ENCODE measurements around the gene LIPC. TPM values are rescaled to one million over a fixed set of nuclear protein-coding genes. Genes with fewer than 3 reads are reported as not detected.

Gene LIPC
- polyA plus RNA-seq, 1 experiment, result 0.31 TPM

- Histone ChIP-seq H3K4me3 (ENCODE audit: low read depth, low read length) (no peak overlapping the region), H3K36me3 (ENCODE audit: control insufficient read depth, insufficient read depth, low read length) (no peaks in the 10 kb centered on the region), H3K27me3 (ENCODE audit: control insufficient read depth, insufficient read depth, low read length) (no peaks in the 10 kb centered on the region)
- POLR2A ChIA-PET, result no interaction called here
- TF ChIP-seq CTCF (IDR thresholded peaks at IDR 0.05; ENCODE audit: insufficient read depth, low read depth, low read length), result no peak
- DNase-seq (ENCODE audit: low read depth), result no peak
- CTCF ChIA-PET, result interaction anchor here (0.8 kb wide), 1 partner anchor 9 kb away, joined by 3 read pairs; no protein-coding TSS in a partner anchor
Observed at GRCh38 chr15:58436552-58436951, 4.8 kb downstream of the LIPC start.

GRCh38 chr15:58437531-58438105 lies 5.8 kb downstream of the LIPC start:
- Histone ChIP-seq H3K4me3 (ENCODE audit: low read depth, low read length) (no peak overlapping the region), H3K36me3 (ENCODE audit: control insufficient read depth, insufficient read depth, low read length) (no peaks in the 10 kb centered on the region), H3K27me3 (ENCODE audit: control insufficient read depth, insufficient read depth, low read length) (no peaks in the 10 kb centered on the region)
- ChIA-PET CTCF (interaction anchor here (0.7 kb wide), 1 partner anchor 207 kb away, joined by 3 read pairs; no protein-coding TSS in a partner anchor), POLR2A (no interaction called here)
- no peak for TF ChIP-seq CTCF (IDR thresholded peaks at IDR 0.05; ENCODE audit: insufficient read depth, low read depth, low read length)
- no peak for DNase-seq (ENCODE audit: low read depth)

GRCh38 chr15:58438111-58438510 lies 6.3 kb downstream of the LIPC start:
- POLR2A ChIA-PET, result no interaction called here
- H3K27me3 ChIP-seq (ENCODE audit: control insufficient read depth, insufficient read depth, low read length), result no peaks in the 10 kb centered on the region
- TF ChIP-seq CTCF (IDR thresholded peaks at IDR 0.05; ENCODE audit: insufficient read depth, low read depth, low read length), result no peak
- CTCF ChIA-PET, result no interaction called here
- DNase-seq (ENCODE audit: low read depth), result no peak
- H3K36me3 ChIP-seq (ENCODE audit: control insufficient read depth, insufficient read depth, low read length), result no peaks in the 10 kb centered on the region
- H3K4me3 ChIP-seq (ENCODE audit: low read depth, low read length), result no peak overlapping the region

GRCh38 chr15:58438956-58439355 lies 7.2 kb downstream of the LIPC start:
- no peaks in the 10 kb centered on the region for H3K27me3 ChIP-seq (ENCODE audit: control insufficient read depth, insufficient read depth, low read length)
- DNase-seq (ENCODE audit: low read depth), result no peak
- no peak overlapping the region for H3K4me3 ChIP-seq (ENCODE audit: low read depth, low read length)
- peak; percentile 38; the same call in 1 of the 2 replicates for TF ChIP-seq CTCF (IDR thresholded peaks at IDR 0.05; ENCODE audit: insufficient read depth, low read depth, low read length)
- no peaks in the 10 kb centered on the region for H3K36me3 ChIP-seq (ENCODE audit: control insufficient read depth, insufficient read depth, low read length)
- CTCF ChIA-PET, result no interaction called here
- POLR2A ChIA-PET, result no interaction called here

- Histone ChIP-seq H3K27me3 (ENCODE audit: control insufficient read depth, insufficient read depth, low read length) (no peaks in the 10 kb centered on the region), H3K4me3 (ENCODE audit: low read depth, low read length) (no peak overlapping the region), H3K36me3 (ENCODE audit: control insufficient read depth, insufficient read depth, low read length) (no peaks in the 10 kb centered on the region)
- ChIA-PET POLR2A (no interaction called here), CTCF (interaction anchor here (0.6 to 1.2 kb wide), 4 partner anchors 14 to 212 kb away, joined by 3 to 4 read pairs (median 3); no protein-coding TSS in a partner anchor)
- no peak for TF ChIP-seq CTCF (IDR thresholded peaks at IDR 0.05; ENCODE audit: insufficient read depth, low read depth, low read length)
- peak; percentile 10 for DNase-seq (ENCODE audit: low read depth)
Observed at GRCh38 chr15:58440158-58440910, 8.5 kb downstream of the LIPC start.

Measured in BJ (cell line).